K562 (cell line): ENCODE measurements around the gene CRYBG1. TPM values are rescaled to one million over a fixed set of nuclear protein-coding genes. Genes with fewer than 3 reads are reported as not detected.

Source experiments
- ATAC-seq: fragments of 200-7000 bp; cut with Tn5 transposase; 3 replicates; pipeline ENCODE4 v1.9.1; 2020; ENCODE audit warnings: moderate library complexity
- BruUV-seq: library from RNA; stranded (reverse); fragments of 400-500 nt; replicated peaks from 2 replicates; lab custom pipeline; 2021; lab: Mats Ljungman, UMichigan
- CTCF ChIA-PET: fragments of 300-600 bp; formaldehyde crosslinking; extraction: SDS; loops from one replicate; lab custom pipeline; 2021; ENCODE audit warnings: low intra/inter-chr PET ratio; lab: Yijun Ruan, JAX
- POLR2A ChIA-PET: fragments of 300-600, 350-650 bp; sonication (Branson Sonifier 250); formaldehyde crosslinking; extraction: SDS; loops from one replicate; lab custom pipeline; 2021; ENCODE audit warnings: antibody characterized with exemption, inconsistent platforms; lab: Yijun Ruan, JAX
- DNase-seq, 4 experiments: peaks; one replicate each; pipeline versions ENCODE4 v3.0.0 to v3.0.0-alpha.2; 2011 to 2018; ENCODE audit warnings: low spot score in 3 of 4, mixed read lengths in 3 of 4; ENCODE audit errors: extremely low read depth in 1 of 4
- FAIRE-seq: peaks from 2 replicates; lab custom pipeline; 2011; peaks lifted over from hg19 to GRCh38; lab: Jason Lieb, UNC
- H2AFZ ChIP-seq: 2 replicates; pipeline ENCODE4 v1.6.0; 2011; ENCODE audit warnings: low read depth, low read length, control low read depth, inconsistent platforms
- H3K27ac ChIP-seq: fragments of 200-600 bp; 3 replicates; pipeline ENCODE4 v1.8.0; 2011; ENCODE audit warnings: low read depth, mild to moderate bottlenecking, control low read depth, inconsistent platforms, low read length, moderate library complexity, mixed read lengths; ENCODE audit errors: extremely low read depth
- H3K27me3 ChIP-seq, 2 experiments: fragments of 300-600 bp in 1 of 2; 2 replicates in 1 of 2; 3 replicates in 1 of 2; pipeline versions ENCODE4 v1.6.0 to v1.8.0; 2011; ENCODE audit warnings: inconsistent platforms in 2 of 2, low read length in 2 of 2, mild to moderate bottlenecking in 1 of 2, mixed read lengths in 1 of 2, moderate library complexity in 1 of 2; ENCODE audit not compliant: control insufficient read depth in 2 of 2, insufficient read depth in 2 of 2
- H3K36me3 ChIP-seq: fragments of 300-600 bp; 3 replicates; pipeline ENCODE4 v1.8.0; 2011; ENCODE audit warnings: mild to moderate bottlenecking, low read length, inconsistent platforms; ENCODE audit not compliant: control insufficient read depth, insufficient read depth
- H3K4me1 ChIP-seq, 2 experiments: fragments of 200-600 bp in 1 of 2; replicated peaks in 1 of 2; 2 replicates in 1 of 2; 3 replicates in 1 of 2; pipeline versions ENCODE4 v1.5.1 to v1.8.0; 2011; ENCODE audit warnings: inconsistent platforms in 2 of 2, low read length in 2 of 2, mild to moderate bottlenecking in 1 of 2, mixed read lengths in 1 of 2, moderate library complexity in 1 of 2; ENCODE audit not compliant: control insufficient read depth in 2 of 2, insufficient read depth in 2 of 2
- H3K4me2 ChIP-seq: 2 replicates; pipeline ENCODE4 v1.6.1; 2011; ENCODE audit warnings: low read length, control low read depth, inconsistent platforms, mixed read lengths; ENCODE audit not compliant: insufficient read depth
- H3K4me3 ChIP-seq: fragments of 200-600 bp; sonication (generic), shearing (Covaris generic); 2 replicates; pipeline ENCODE4 v1.5.1; 2016; ENCODE audit warnings: control low read depth, inconsistent platforms
- H3K79me2 ChIP-seq: fragments of 200-600 bp; 3 replicates; pipeline ENCODE4 v1.8.0; 2011; ENCODE audit warnings: low read length, inconsistent platforms; ENCODE audit not compliant: control insufficient read depth, insufficient read depth
- H3K9ac ChIP-seq, 2 experiments: 2 replicates each; pipeline versions ENCODE4 v1.6.0 to v1.6.1; 2011; ENCODE audit warnings: low read depth in 2 of 2, low read length in 2 of 2, control low read depth in 1 of 2, inconsistent platforms in 1 of 2, mild to moderate bottlenecking in 1 of 2, mixed read lengths in 1 of 2; ENCODE audit not compliant: insufficient read depth in 1 of 2
- H3K9me1 ChIP-seq: one replicate; pipeline ENCODE4 v1.6.0; 2011; ENCODE audit warnings: inconsistent platforms, mild to moderate bottlenecking, low read length, moderate library complexity; ENCODE audit not compliant: control insufficient read depth, insufficient read depth
- H3K9me3 ChIP-seq: replicated peaks from 2 replicates; pipeline ENCODE4 v1.5.1; 2011; ENCODE audit warnings: low read depth, low read length, inconsistent platforms; ENCODE audit not compliant: control insufficient read depth, insufficient read depth
- H4K20me1 ChIP-seq: replicated peaks from 2 replicates; pipeline ENCODE4 v1.6.1; 2011; ENCODE audit warnings: low read length, inconsistent platforms, mixed read lengths; ENCODE audit not compliant: control insufficient read depth, insufficient read depth
- KAT2B ChIP-seq: IDR thresholded peaks from one replicate; pipeline ENCODE4 v1.6.1; 2012; ENCODE audit warnings: low read depth, mild to moderate bottlenecking, control low read depth, inconsistent platforms, low read length, moderate library complexity
- MEF2A ChIP-seq: IDR thresholded peaks from 2 replicates; pipeline ENCODE4 v1.6.1; 2011; ENCODE audit warnings: low read depth, mild to moderate bottlenecking, low read length, moderate library complexity; ENCODE audit not compliant: control insufficient read depth
- SP2 ChIP-seq: IDR thresholded peaks from 2 replicates; pipeline ENCODE4 v1.6.1; 2011; ENCODE audit warnings: mild to moderate bottlenecking, low read depth, low read length, moderate library complexity; ENCODE audit not compliant: poor library complexity, severe bottlenecking; ENCODE audit errors: extremely low read depth
- TAL1 ChIP-seq: fragments of 450-650 bp; IDR thresholded peaks from 2 replicates; pipeline ENCODE4 v1.6.1; 2016; ENCODE audit warnings: mild to moderate bottlenecking
- ZBTB7A ChIP-seq: IDR thresholded peaks from 2 replicates; pipeline ENCODE4 v1.6.1; 2011; ENCODE audit warnings: low read depth, mild to moderate bottlenecking, low read length, moderate library complexity, borderline replicate concordance; ENCODE audit not compliant: control insufficient read depth
- ZNF121 ChIP-seq: sonication (generic); formaldehyde crosslinking; conservative IDR thresholded peaks from 2 replicates; pipeline ENCODE4 v1.8.0; 2022; ENCODE audit warnings: missing genetic modification reagents
- WGBS: fragments of 100-300 bp; shearing (Covaris generic); methylation state at CpG from one replicate; pipeline ENCODE4 v1.1.6; 2016; ENCODE audit warnings: low coverage, mixed read lengths; ENCODE audit not compliant: insufficient coverage; ENCODE audit errors: missing lambda C conversion rate; 5-methylcytosine and 5-hydroxymethylcytosine counted together
- in situ Hi-C: fragments of 300-500 bp; cut with MboI; formaldehyde crosslinking; loops from 4 replicates; pipeline ENCODE4 v1.15.0; 2018; ENCODE audit warnings: inconsistent platforms, mixed read lengths
- intact Hi-C: fragments of 100-400 bp; cut with micrococcal nuclease; formaldehyde crosslinking; loops from 2 replicates; pipeline ENCODE4 v1.14.2; 2022
- polyA plus RNA-seq, 8 experiments: library from polyadenylated mRNA; depleted of rRNA in 4 of 8; stranded (reverse) in 5 of 8; unstranded in 3 of 8; fragments of >200 nt; fragmentation: Nextera tagmentation in 2 of 8; fragmentation: Illumina TruSeq in 1 of 8; extraction: Ambion mirVana in 2 of 8; extraction: Trizol in 1 of 8; gene quantifications; 2 replicates each; pipeline versions ENCODE4 v1.2.1 to v1.2.3, GENCODE V29; 2011 to 2014; ENCODE audit warnings: inconsistent platforms in 1 of 8, missing spikeins in 1 of 8
- total RNA-seq, 7 experiments: library from RNA; depleted of rRNA in 6 of 7; stranded (reverse); fragments of >200 nt in 6 of 7; fragmentation: Illumina TruSeq in 2 of 7; extraction: Trizol in 2 of 7; gene quantifications; 2 replicates each; pipeline versions ENCODE4 v1.2.1 to v1.2.3, GENCODE V29; 2011 to 2021; ENCODE audit warnings: low replicate concordance in 1 of 7
- TF ChIP-seq, protein P1 (sequence below): fragments of 250-450 bp; sonication (Bioruptor Pico); IDR thresholded peaks from 2 replicates; pipeline ENCODE4 v1.9.0; 2021; ENCODE audit warnings: mild to moderate bottlenecking
- TF ChIP-seq, protein P2 (sequence below), 3 experiments: IDR thresholded peaks in 2 of 3; conservative IDR thresholded peaks in 1 of 3; 2 replicates each; pipeline ENCODE4 v1.5.1; 2011 to 2012; ENCODE audit warnings: low read length in 3 of 3, mild to moderate bottlenecking in 3 of 3, control low read depth in 2 of 3, improper control_type of control experiment in 1 of 3, inconsistent platforms in 1 of 3, low read depth in 1 of 3, mixed read lengths in 1 of 3, moderate library complexity in 1 of 3; ENCODE audit not compliant: insufficient read depth in 2 of 3

The CRYBG1 gene
- total and polyA plus RNA-seq, 9 of the 15 experiments (the other 6 are each of a cell fraction or from before 2014, with no cell fraction given), result 0.07 to 0.47 (median 0.11) TPM

DNA sequence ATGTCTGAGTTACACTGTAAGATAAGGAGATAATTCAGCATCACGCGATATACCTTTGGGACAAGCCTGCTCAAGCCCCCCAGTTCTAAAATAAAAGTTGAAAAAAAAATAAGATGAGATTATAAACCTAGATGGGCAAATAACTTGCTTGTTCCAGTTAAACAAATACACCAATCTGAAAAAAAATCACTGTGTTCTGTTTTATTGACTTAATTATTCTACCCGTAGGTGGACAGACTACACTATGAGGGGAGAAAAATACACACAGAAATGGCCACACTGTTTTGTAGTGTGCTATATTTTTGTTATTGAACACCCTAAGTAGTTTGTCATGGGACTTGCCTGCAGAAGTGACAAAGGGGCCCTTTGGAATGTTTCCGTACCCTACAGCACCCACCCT is 70.9 kb downstream of the CRYBG1 start:
- Histone ChIP-seq H2AFZ (no peak overlapping the region), H4K20me1 (0 out of 2 replicates have a peak, but pooled peaks cover 3% of the 10 kb centered on the region), H3K9ac (no peak overlapping the region), H3K4me3 (no peak overlapping the region), H3K4me1 (no peaks in the 10 kb centered on the region; a peak in 1 of 5 replicates), H3K9me1 (no peaks in the 10 kb centered on the region), H3K27ac (no peak overlapping the region), H3K9me3 (no peaks in the 10 kb centered on the region), H3K27me3 (peaks cover 6 to 21% of the 10 kb centered on the region in 2 experiments; a peak in 3 of 5 replicates), H3K36me3 (no peaks in the 10 kb centered on the region), H3K4me2 (no peak overlapping the region), H3K79me2 (no peaks in the 10 kb centered on the region)
- no peak for ATAC-seq
- ChIA-PET POLR2A (no interaction called here), CTCF (no interaction called here)
- in situ Hi-C loops (no loop called here), intact Hi-C loops (no loop called here)
- DNase-seq, result no peak
- 19% methylated on average over 4 of the region's 4 CpGs for WGBS
- TF ChIP-seq KAT2B, result no peak
- TF ChIP-seq SP2, result no peak
- TF ChIP-seq MEF2A, result no peak
- no peak for TF ChIP-seq ZBTB7A
- TF ChIP-seq TAL1, result no peak
- TF ChIP-seq, protein P1, sequence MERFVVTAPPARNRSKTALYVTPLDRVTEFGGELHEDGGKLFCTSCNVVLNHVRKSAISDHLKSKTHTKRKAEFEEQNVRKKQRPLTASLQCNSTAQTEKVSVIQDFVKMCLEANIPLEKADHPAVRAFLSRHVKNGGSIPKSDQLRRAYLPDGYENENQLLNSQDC (CRISPR knock-in tag), result no peak
- TF ChIP-seq ZNF121 (CRISPR knock-in tag), result no peak
- TF ChIP-seq, protein P2, sequence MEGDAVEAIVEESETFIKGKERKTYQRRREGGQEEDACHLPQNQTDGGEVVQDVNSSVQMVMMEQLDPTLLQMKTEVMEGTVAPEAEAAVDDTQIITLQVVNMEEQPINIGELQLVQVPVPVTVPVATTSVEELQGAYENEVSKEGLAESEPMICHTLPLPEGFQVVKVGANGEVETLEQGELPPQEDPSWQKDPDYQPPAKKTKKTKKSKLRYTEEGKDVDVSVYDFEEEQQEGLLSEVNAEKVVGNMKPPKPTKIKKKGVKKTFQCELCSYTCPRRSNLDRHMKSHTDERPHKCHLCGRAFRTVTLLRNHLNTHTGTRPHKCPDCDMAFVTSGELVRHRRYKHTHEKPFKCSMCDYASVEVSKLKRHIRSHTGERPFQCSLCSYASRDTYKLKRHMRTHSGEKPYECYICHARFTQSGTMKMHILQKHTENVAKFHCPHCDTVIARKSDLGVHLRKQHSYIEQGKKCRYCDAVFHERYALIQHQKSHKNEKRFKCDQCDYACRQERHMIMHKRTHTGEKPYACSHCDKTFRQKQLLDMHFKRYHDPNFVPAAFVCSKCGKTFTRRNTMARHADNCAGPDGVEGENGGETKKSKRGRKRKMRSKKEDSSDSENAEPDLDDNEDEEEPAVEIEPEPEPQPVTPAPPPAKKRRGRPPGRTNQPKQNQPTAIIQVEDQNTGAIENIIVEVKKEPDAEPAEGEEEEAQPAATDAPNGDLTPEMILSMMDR (IDR thresholded peaks at IDR 0.05 in 2 of 3, conservative IDR thresholded peaks at IDR 0.05 in 1 of 3; ENCODE audit: insufficient read depth in 2 of 3, low read depth in 1 of 3, low read length in 3 of 3), result no peak
- FAIRE-seq, result no peak
- BruUV-seq, result no TSS peak
